GM23248 (cell line): ENCODE data around the gene SGMS1.

Source experiments
- EZH2 ChIP-seq: fragments of 200-600 bp; sonication (generic); IDR thresholded peaks from 2 replicates; pipeline ENCODE4 v1.6.1; 2018; ENCODE audit warnings: antibody characterized with exemption, mild to moderate bottlenecking; ENCODE audit not compliant: insufficient read depth, poor library complexity, severe bottlenecking
- EZH2phosphoT487 ChIP-seq: fragments of 200-600 bp; sonication (generic); IDR thresholded peaks from 2 replicates; pipeline ENCODE4 v1.6.1; 2018; ENCODE audit warnings: antibody characterized with exemption, moderate library complexity, mild to moderate bottlenecking, low read depth; ENCODE audit not compliant: insufficient read depth

- no peak for TF ChIP-seq EZH2
- TF ChIP-seq EZH2phosphoT487, result no peak
Observed at GRCh38 chr10:50312464-50313437, 311.0 kb downstream of the SGMS1 start.
